Gastrocnemius medialis (tissue), 4 donors: ENCODE data around the gene OTUD3.

Experiments used
- POLR2A ChIP-seq, 2 donors: fragments of 450-650 bp; IDR thresholded peaks; one replicate each; pipeline ENCODE4 v1.6.1; 2017; ENCODE audit warnings: antibody characterized with exemption in 2 of 2, mild to moderate bottlenecking in 2 of 2, moderate library complexity in 2 of 2
- TF ChIP-seq, protein P1 (sequence below), 5 experiments: fragments of 450-650 bp in 3 of 5; fragments of 200-600 bp in 2 of 5; sonication (generic) in 2 of 5; IDR thresholded peaks in 4 of 5; conservative IDR thresholded peaks in 1 of 5; 1 replicate in 4 of 5; 2 replicates in 1 of 5; pipeline ENCODE4 v1.5.1; 2016 to 2019; ENCODE audit warnings: antibody characterized with exemption in 5 of 5, mild to moderate bottlenecking in 3 of 5, moderate library complexity in 3 of 5

DNA sequence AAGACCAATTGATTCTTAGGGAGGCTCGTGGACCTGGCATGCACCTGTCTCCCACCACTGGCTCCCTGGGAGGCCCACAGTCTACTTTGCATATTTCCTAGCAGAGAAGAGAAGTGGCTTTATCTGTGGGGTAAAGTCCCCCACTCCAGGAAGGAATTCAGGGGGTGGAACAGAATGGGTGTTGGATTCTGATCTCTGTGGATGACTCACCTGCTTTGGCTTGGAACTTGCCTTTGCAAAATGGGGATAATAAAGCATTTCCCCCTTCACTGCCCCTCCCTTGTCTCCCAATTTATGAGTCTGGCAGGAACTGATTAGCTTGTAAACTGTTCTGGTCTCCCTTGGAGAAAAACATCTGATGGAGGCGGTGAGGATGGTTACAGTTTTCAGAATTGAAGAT lies 21.2 kb upstream of the OTUD3 start:
- TF ChIP-seq, protein P1, sequence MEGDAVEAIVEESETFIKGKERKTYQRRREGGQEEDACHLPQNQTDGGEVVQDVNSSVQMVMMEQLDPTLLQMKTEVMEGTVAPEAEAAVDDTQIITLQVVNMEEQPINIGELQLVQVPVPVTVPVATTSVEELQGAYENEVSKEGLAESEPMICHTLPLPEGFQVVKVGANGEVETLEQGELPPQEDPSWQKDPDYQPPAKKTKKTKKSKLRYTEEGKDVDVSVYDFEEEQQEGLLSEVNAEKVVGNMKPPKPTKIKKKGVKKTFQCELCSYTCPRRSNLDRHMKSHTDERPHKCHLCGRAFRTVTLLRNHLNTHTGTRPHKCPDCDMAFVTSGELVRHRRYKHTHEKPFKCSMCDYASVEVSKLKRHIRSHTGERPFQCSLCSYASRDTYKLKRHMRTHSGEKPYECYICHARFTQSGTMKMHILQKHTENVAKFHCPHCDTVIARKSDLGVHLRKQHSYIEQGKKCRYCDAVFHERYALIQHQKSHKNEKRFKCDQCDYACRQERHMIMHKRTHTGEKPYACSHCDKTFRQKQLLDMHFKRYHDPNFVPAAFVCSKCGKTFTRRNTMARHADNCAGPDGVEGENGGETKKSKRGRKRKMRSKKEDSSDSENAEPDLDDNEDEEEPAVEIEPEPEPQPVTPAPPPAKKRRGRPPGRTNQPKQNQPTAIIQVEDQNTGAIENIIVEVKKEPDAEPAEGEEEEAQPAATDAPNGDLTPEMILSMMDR (IDR thresholded peaks at IDR 0.05 in 4 of 5, conservative IDR thresholded peaks at IDR 0.05 in 1 of 5): no peak
- no peak for TF ChIP-seq POLR2A (IDR thresholded peaks at IDR 0.05)
